Osteocyte (in vitro differentiated cells): ENCODE measurements around the gene RSL1D1. TPM values are rescaled to one million over a fixed set of nuclear protein-coding genes. Genes with fewer than 3 reads are reported as not detected.

Experiments
- DNase-seq: peaks from one replicate; pipeline ENCODE4 v3.0.0; 2021; ENCODE audit warnings: mixed read lengths; ENCODE audit not compliant: unreplicated experiment; ENCODE audit errors: extremely low spot score
- H3K27ac Mint-ChIP-seq: one replicate; pipeline ENCODE4 v1.8.0; 2021; ENCODE audit warnings: mild to moderate bottlenecking, mixed read lengths; ENCODE audit not compliant: unreplicated experiment
- H3K27me3 Mint-ChIP-seq: one replicate; pipeline ENCODE4 v1.8.0; 2021; ENCODE audit warnings: mixed read lengths; ENCODE audit not compliant: unreplicated experiment
- H3K36me3 Mint-ChIP-seq: one replicate; pipeline ENCODE4 v1.8.0; 2021; ENCODE audit warnings: mixed read lengths; ENCODE audit not compliant: unreplicated experiment
- H3K4me1 Mint-ChIP-seq: one replicate; pipeline ENCODE4 v1.8.0; 2021; ENCODE audit warnings: mixed read lengths; ENCODE audit not compliant: unreplicated experiment
- H3K4me3 Mint-ChIP-seq: one replicate; pipeline ENCODE4 v1.8.0; 2021; ENCODE audit warnings: mild to moderate bottlenecking, moderate library complexity, mixed read lengths; ENCODE audit not compliant: unreplicated experiment
- H3K9me3 Mint-ChIP-seq: one replicate; pipeline ENCODE4 v1.8.0; 2021; ENCODE audit warnings: mixed read lengths; ENCODE audit not compliant: unreplicated experiment
- total RNA-seq: library from RNA; stranded (reverse); gene quantifications from 2 replicates; pipeline ENCODE4 v1.2.1, GENCODE V29; 2021
- TF ChIP-seq, protein P1 (sequence below): fragments of 200-600 bp; sonication (generic); IDR thresholded peaks from 2 replicates; pipeline ENCODE4 v1.5.0; 2021; ENCODE audit warnings: antibody characterized with exemption, mild to moderate bottlenecking, moderate library complexity

RSL1D1 gene
- total RNA-seq, 1 donor from 2014 or later: 122 TPM

DNA sequence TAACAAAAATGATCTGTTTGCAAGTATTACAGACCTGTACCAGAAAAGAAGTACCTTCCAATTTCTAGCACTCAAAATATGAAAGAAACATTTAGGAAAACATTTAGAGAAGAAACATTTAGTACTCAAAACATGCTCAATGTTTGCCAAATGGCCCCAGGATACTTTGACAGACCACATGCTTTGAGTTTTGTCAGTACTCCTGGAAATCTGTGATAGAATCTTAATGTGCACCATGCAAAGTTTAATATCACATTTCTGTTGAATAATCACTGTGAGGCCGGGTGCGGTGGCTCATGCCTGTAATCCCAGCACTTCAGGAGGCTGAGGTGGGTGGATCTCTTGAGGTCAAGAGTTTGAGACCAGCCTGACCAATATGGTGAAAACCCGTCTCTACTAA, 45.8 kb downstream of the RSL1D1 start:
- TF ChIP-seq, protein P1, sequence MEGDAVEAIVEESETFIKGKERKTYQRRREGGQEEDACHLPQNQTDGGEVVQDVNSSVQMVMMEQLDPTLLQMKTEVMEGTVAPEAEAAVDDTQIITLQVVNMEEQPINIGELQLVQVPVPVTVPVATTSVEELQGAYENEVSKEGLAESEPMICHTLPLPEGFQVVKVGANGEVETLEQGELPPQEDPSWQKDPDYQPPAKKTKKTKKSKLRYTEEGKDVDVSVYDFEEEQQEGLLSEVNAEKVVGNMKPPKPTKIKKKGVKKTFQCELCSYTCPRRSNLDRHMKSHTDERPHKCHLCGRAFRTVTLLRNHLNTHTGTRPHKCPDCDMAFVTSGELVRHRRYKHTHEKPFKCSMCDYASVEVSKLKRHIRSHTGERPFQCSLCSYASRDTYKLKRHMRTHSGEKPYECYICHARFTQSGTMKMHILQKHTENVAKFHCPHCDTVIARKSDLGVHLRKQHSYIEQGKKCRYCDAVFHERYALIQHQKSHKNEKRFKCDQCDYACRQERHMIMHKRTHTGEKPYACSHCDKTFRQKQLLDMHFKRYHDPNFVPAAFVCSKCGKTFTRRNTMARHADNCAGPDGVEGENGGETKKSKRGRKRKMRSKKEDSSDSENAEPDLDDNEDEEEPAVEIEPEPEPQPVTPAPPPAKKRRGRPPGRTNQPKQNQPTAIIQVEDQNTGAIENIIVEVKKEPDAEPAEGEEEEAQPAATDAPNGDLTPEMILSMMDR: no peak
- Mint-ChIP-seq H3K4me1 (peaks cover 39% of the 10 kb centered on the region), H3K4me3 (no peak overlapping the region), H3K27ac (peak overlapping the region; percentile 81), H3K27me3 (no peaks in the 10 kb centered on the region), H3K9me3 (no peaks in the 10 kb centered on the region), H3K36me3 (no peaks in the 10 kb centered on the region)
- no peak for DNase-seq

GRCh38 chr16:11801481-11802021, 49.8 kb downstream of the RSL1D1 start:
- no peak for DNase-seq
- Mint-ChIP-seq H3K9me3 (no peaks in the 10 kb centered on the region), H3K36me3 (peaks cover 3% of the 10 kb centered on the region), H3K27ac (no peak overlapping the region), H3K4me3 (no peak overlapping the region), H3K27me3 (no peaks in the 10 kb centered on the region), H3K4me1 (peaks cover 55% of the 10 kb centered on the region)
- TF ChIP-seq, protein P1: no peak

DNA sequence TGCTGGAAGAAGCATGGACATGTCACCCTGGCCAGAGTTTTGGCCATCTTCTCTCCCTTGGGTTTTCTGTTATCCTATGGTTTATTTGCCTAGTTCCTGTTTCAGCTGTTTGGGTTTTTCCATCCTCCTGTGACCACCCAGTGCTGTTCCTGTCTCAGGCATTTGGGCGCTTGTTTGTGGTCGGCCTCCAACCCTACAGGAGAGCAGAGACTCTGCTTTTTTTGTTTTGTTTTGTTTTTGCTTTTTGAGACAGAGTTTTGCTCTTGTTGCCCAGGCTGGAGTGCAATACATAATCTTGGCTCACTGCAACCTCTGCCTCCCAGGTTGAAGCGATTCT, 51.0 kb downstream of the RSL1D1 start:
- H3K4me1 Mint-ChIP-seq: peaks cover 56% of the 10 kb centered on the region
- no peaks in the 10 kb centered on the region for H3K9me3 Mint-ChIP-seq
- no peaks in the 10 kb centered on the region for H3K27me3 Mint-ChIP-seq
- DNase-seq: no peak
- TF ChIP-seq, protein P1: no peak
- peaks cover 9% of the 10 kb centered on the region for H3K36me3 Mint-ChIP-seq
- no peak overlapping the region for H3K27ac Mint-ChIP-seq
- H3K4me3 Mint-ChIP-seq: no peak overlapping the region

DNA sequence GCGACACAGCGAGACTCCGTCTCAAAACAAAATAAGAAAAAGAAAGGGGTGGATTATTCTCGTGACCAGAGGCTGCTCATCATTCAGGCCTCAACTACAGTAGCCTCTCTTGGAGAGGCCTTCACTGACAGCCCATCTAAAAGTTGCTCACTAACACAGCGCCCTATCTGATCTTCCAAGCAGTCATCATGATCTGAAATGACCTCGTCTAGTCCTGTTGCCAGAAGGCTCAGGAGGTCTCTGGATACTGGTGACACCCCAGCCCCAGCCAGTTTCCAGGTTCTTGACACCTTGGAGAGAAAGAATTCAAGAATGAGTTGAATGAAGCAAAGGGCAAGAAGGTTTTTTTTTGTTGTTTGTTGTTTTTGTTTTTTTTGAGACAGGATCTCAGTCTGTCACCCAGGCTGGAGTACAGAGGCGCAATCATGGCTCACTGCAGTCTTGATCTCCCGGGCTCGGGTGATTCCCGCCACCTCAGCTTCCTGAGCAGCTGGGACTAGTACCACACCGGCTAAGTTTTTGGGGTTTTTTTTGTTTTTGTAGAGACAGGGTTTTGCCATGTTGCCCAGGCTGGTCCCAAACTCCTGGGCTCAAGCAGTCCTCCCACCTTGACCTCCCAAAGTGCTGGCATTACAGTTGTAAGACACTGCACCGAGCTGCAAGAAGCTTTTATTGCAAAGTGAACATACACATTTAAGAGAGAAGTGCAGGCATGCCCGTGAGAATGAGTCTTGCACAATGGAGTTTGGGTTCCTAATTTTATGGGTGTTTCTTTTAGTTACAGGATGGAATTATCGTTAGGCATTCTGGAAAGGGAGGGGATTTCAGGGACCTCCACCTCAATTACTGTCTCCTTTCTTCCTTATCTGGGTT, 51.6 kb downstream of the RSL1D1 start:
- no peaks in the 10 kb centered on the region for H3K9me3 Mint-ChIP-seq
- DNase-seq: no peak
- peak overlapping the region; percentile 41 for H3K27ac Mint-ChIP-seq
- H3K27me3 Mint-ChIP-seq: no peaks in the 10 kb centered on the region
- TF ChIP-seq, protein P1: no peak
- peaks cover 56% of the 10 kb centered on the region for H3K4me1 Mint-ChIP-seq
- peak overlapping the region; percentile 78 for H3K4me3 Mint-ChIP-seq
- H3K36me3 Mint-ChIP-seq: peaks cover 9% of the 10 kb centered on the region

DNA sequence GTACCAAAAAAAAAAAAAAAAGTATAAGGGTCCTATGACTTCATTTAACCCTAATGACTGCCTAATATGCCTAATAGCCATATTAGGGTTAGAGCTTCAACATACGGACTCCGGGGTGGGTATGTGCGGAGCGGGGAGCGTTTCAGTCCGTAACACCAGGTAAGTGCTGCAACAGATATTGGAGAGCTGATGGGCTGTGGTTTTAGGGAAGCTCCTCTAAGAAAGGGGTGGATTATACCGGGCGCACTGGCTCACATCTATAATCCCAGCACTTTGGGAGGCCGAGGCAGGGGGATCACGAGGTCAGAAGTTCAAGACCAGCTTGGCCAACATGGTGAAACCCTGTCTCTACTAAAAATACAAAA, 52.3 kb downstream of the RSL1D1 start:
- H3K4me1 Mint-ChIP-seq: peaks cover 61% of the 10 kb centered on the region
- H3K36me3 Mint-ChIP-seq: peaks cover 9% of the 10 kb centered on the region
- no peak for DNase-seq
- TF ChIP-seq, protein P1: no peak
- no peaks in the 10 kb centered on the region for H3K27me3 Mint-ChIP-seq
- H3K9me3 Mint-ChIP-seq: no peaks in the 10 kb centered on the region
- peak overlapping the region; percentile 78 for H3K4me3 Mint-ChIP-seq
- peak overlapping the region; percentile 87 for H3K27ac Mint-ChIP-seq
